Neural crest cell (in vitro differentiated cells): ENCODE measurements around the gene SPTLC3. TPM values are rescaled to one million over a fixed set of nuclear protein-coding genes. Genes with fewer than 3 reads are reported as not detected.

ENCODE experiments used
- DNase-seq: peaks from one replicate; pipeline ENCODE4 v3.0.0; 2021; ENCODE audit warnings: low read depth, mixed read lengths, low spot score
- H3K27ac Mint-ChIP-seq: one replicate; pipeline ENCODE4 v1.8.0; 2021; ENCODE audit warnings: mild to moderate bottlenecking, mixed read lengths; ENCODE audit not compliant: unreplicated experiment
- H3K27me3 Mint-ChIP-seq: 2 replicates; pipeline ENCODE4 v1.8.0; 2021; ENCODE audit warnings: low read depth, mild to moderate bottlenecking, mixed read lengths
- H3K36me3 Mint-ChIP-seq: 2 replicates; pipeline ENCODE4 v1.8.0; 2021; ENCODE audit warnings: low read depth, mild to moderate bottlenecking, mixed read lengths
- H3K4me1 Mint-ChIP-seq: 2 replicates; pipeline ENCODE4 v1.8.0; 2021; ENCODE audit warnings: mixed read lengths
- H3K4me3 Mint-ChIP-seq: one replicate; pipeline ENCODE4 v1.8.0; 2021; ENCODE audit warnings: mild to moderate bottlenecking, mixed read lengths
- H3K9me3 Mint-ChIP-seq: 2 replicates; pipeline ENCODE4 v1.8.0; 2021; ENCODE audit warnings: mixed read lengths
- total RNA-seq: library from RNA; stranded (reverse); gene quantifications from 2 replicates; pipeline ENCODE4 v1.2.1, GENCODE V29; 2021
- TF ChIP-seq, protein P1 (sequence below): fragments of 200-600 bp; sonication (generic); conservative IDR thresholded peaks from 2 replicates; pipeline ENCODE4 v1.5.0; 2021; ENCODE audit warnings: antibody characterized with exemption, mild to moderate bottlenecking

Gene SPTLC3
- total RNA-seq, 1 donor from 2014 or later, result 0.33 TPM

DNA sequence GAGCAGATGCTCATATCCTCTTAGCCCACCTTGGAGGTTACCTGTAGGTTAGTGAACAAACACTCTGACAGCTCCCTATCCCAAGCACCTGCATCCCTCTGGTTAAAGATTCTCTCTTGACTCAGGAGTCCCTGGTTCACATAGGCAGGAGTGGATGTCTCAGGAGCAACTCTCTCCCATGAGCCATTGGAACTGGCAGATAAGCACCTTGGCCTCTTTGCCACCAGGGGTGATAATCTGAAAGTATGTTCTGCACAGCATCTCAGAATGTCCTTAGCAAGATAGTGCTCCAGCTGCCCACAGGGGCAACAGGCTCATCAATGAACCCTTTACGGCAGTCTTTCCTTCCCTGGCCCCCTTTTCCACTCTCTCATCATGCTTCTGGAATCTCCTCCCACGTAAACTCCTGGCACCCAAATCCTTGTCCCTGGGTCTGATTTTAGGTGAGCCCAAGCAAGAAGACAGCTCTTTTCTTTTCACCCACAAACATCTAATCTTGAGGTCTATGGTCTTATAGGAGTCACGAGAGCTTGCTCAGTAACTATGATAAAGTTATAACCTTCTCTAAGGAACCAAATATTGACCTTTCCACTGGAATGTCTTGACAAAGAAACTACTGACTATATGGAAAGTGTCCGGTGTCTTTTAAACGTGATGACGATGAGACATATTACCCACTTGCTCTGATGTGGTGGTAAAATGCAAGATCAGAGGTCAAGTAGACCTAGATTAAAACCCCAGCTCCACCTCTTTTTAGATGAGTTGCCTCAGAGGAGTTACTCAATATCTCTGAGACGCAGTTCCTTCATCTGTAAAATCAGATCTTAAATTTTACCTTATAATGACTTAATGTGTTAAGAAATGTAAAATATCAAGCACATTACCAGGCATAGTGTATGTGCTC, 172.5 kb downstream of the SPTLC3 start:
- DNase-seq, result no peak
- Mint-ChIP-seq H3K9me3 (peaks cover 5% of the 10 kb centered on the region), H3K4me3 (no peak overlapping the region), H3K27me3 (peaks cover 3% of the 10 kb centered on the region), H3K36me3 (no peaks in the 10 kb centered on the region), H3K4me1 (no peaks in the 10 kb centered on the region), H3K27ac (no peak overlapping the region)
- TF ChIP-seq, protein P1, sequence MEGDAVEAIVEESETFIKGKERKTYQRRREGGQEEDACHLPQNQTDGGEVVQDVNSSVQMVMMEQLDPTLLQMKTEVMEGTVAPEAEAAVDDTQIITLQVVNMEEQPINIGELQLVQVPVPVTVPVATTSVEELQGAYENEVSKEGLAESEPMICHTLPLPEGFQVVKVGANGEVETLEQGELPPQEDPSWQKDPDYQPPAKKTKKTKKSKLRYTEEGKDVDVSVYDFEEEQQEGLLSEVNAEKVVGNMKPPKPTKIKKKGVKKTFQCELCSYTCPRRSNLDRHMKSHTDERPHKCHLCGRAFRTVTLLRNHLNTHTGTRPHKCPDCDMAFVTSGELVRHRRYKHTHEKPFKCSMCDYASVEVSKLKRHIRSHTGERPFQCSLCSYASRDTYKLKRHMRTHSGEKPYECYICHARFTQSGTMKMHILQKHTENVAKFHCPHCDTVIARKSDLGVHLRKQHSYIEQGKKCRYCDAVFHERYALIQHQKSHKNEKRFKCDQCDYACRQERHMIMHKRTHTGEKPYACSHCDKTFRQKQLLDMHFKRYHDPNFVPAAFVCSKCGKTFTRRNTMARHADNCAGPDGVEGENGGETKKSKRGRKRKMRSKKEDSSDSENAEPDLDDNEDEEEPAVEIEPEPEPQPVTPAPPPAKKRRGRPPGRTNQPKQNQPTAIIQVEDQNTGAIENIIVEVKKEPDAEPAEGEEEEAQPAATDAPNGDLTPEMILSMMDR, result no peak

DNA sequence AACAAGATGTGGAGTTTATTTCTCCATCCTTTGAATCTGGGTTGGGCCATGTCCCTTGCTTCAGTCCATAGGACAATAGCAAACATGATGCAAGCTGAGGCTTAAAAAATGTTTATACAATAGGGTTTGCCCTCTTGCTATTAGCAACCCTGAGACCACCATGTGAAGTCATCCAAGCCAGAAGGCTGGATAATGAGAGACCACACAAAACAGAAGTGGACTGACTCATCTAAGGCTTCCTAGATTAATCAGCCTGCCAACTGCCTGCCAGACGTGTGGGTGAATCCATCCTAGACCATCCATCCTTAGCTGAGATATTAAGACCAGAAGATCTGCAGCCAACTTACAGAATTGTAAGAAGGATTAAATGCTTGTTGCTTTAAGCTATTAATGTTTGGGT, 174.2 kb downstream of the SPTLC3 start:
- no peak for DNase-seq
- TF ChIP-seq, protein P1, result no peak
- H3K4me3 Mint-ChIP-seq, result no peak overlapping the region
- no peak overlapping the region for H3K27ac Mint-ChIP-seq
- H3K27me3 Mint-ChIP-seq, result peaks cover 6% of the 10 kb centered on the region
- no peaks in the 10 kb centered on the region for H3K36me3 Mint-ChIP-seq
- H3K4me1 Mint-ChIP-seq, result no peaks in the 10 kb centered on the region
- peaks cover 6% of the 10 kb centered on the region for H3K9me3 Mint-ChIP-seq

DNA sequence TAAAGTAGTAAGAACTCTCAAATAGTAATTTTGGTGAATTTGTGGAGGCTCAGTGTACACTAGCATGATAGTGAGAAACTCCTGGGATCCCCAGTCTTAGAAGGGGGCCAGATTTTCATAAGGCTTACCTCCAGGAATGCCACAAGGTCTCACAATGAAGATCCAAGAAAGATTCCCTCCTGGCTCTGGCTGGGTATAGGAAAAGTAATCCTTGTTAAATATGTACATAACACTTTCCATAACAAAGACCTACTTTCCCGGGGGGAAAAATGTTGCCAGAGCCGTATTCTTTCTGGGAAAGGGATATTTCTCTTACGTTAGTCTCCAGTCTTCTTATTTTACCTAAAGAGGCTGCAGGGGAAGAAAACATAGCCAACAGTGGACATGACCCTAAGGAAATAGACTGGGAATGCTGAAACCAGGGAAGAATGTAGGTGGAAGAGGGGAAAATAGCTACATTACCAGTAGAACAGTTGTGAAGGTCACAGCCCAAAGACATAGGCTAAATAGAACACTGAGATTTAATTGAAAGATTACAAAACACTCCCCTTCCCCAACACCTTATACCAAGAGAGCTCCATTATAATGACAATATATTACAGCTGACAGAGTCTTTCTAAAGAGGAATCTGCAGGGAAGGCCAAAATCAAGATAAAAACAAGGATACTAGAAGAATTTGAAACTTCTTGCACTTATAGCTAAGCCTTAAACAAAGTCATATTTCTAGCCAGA, 177.4 kb downstream of the SPTLC3 start:
- Mint-ChIP-seq H3K36me3 (no peaks in the 10 kb centered on the region), H3K27ac (no peak overlapping the region), H3K27me3 (peaks cover 7% of the 10 kb centered on the region), H3K9me3 (peaks cover 6% of the 10 kb centered on the region), H3K4me1 (no peaks in the 10 kb centered on the region), H3K4me3 (no peak overlapping the region)
- DNase-seq, result no peak
- TF ChIP-seq, protein P1, result no peak

DNA sequence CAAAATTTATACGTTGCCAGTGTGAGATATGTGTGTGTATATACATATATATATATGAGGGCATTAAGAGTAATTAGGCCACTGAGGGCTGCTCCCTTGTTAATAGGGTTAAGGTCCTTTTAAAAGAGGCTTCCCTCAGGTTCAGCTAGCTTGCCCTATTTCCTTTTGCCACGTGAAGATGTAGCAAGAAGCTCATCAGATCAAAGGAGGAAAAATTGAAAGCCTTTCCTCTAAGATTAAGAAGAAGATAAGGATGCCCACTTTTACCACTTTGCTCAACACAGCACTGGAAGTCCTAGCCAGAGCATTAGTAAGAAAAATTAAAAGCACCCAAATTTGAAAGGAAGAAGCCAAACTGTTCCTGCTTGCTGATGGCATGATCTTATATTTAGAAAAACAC, 179.1 kb downstream of the SPTLC3 start:
- Mint-ChIP-seq H3K9me3 (peaks cover 6% of the 10 kb centered on the region), H3K36me3 (no peaks in the 10 kb centered on the region), H3K4me3 (no peak overlapping the region), H3K27ac (no peak overlapping the region), H3K4me1 (no peaks in the 10 kb centered on the region), H3K27me3 (peaks cover 5% of the 10 kb centered on the region)
- TF ChIP-seq, protein P1, result no peak
- no peak for DNase-seq

DNA sequence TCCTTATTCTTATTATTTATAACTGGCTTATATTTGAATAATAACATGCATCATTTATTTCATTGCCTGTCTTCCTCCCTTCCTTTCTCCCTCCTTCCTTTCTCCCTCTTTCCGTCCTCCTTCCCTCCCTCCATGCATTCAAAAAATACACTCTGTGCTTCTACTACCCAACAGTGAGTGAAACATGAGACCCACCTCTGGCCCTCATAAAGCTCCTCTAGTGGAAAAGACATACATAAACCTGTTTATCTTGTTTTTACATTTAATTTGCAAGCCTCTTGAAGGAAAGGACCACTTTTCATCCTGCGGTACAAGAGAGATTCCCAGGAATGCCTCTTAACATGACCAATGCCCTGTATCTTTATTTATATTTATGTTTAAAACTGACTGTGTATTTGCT, 190.5 kb downstream of the SPTLC3 start:
- H3K27ac Mint-ChIP-seq, result no peak overlapping the region
- TF ChIP-seq, protein P1, result no peak
- H3K4me1 Mint-ChIP-seq, result peaks cover 6% of the 10 kb centered on the region
- H3K9me3 Mint-ChIP-seq, result no peaks in the 10 kb centered on the region
- H3K27me3 Mint-ChIP-seq, result peaks cover 2% of the 10 kb centered on the region
- no peaks in the 10 kb centered on the region for H3K36me3 Mint-ChIP-seq
- DNase-seq, result no peak
- H3K4me3 Mint-ChIP-seq, result no peak overlapping the region
